ENCODE results near the gene MGMT.

MGMT gene

DNA sequence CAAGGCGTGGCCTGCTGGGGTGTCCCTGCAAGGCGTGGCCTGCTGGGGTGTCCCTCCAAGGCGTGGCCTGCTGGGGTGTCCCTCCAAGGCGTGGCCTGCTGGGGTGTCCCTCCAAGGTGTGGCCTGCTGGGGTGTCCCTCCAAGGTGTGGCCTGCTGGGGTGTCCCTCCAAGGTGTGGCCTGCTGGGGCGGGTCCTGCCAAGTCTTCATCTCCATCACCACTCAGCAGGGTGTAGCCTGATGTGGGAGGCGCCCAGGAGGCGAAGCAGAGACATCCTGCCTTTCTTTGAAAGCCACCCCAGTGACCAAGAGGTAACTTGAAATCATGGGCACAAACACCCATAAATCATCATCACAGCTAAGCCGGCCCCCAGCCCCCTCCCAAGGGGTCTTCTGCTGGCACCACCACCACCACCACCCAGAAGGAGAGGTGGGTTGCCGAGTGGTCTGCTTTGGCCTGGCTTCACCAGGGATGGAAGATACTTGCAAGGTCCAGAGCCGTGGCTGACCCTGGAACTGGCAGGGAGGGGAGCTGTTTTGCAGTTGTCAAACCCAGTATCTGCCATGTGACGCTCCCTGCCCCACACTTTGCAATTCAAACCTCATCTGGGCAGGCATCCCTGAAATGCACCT lies 306.4 kb downstream of the MGMT start:
- DNase-seq (ENCODE audit: low read depth in 3 of 3), result no peak

DNA sequence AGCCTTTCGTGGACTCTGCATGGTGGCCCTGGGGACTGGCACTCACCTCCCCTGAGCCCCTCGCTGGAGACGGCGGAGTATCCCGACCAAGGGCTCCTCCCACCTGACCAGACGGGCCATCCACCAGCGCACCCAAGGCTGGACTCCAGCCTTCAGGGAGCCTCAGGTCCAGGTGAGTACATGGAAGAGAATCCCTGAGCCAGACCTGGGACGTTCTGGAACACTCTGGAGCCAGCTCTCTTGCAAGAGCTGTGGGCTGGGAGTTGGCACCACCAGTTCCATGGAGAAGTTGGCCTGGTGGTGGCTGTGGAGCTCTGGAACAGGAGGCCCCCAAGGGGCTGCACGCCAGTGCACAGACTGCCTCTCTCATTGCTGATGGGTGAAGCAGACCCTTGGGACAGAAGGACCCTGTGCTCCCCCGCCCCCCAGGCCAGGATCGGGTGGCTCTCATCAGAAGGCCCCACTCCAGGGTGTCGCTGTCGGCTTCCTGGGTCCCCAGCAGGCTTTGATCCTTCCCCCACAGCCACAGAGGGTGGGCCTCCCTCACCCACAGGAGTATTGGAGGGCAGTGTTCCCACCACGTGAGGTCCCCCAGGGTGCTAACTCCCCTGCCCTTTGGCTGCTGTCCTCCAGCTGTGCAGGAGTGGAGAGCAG lies 307.2 kb downstream of the MGMT start:
- DNase-seq (ENCODE audit: low read depth in 3 of 3), result no peak

- no peak for DNase-seq (ENCODE audit: low read depth in 3 of 3)
These were observed 307.8 kb downstream of the MGMT start for GRCh38 chr10:129774736-129775401.

DNA sequence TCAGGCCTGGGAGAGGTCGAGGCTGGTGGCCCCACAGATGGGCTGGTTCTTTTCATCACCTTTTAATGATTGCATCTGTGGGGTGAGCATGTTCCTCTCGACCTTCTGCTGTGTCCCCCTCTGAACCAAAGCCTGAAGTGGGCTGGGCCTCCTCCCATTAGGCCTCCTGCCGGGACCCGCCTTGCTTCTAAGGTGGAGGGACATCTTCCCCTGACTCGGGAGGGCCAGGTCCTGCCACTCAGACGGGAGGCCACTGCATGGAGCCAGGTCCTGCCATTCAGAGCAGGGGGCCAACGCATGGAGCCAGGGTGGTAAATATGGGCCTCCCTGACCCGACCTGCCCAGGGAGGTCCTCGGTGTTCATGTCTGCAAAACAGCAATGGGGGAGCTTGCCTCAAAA lies 308.6 kb downstream of the MGMT start:
- no peak for DNase-seq (ENCODE audit: low read depth in 3 of 3)

- DNase-seq (ENCODE audit: low read depth in 3 of 3), result no peak
These were observed 310.6 kb downstream of the MGMT start for GRCh38 chr10:129777687-129778086.

DNA sequence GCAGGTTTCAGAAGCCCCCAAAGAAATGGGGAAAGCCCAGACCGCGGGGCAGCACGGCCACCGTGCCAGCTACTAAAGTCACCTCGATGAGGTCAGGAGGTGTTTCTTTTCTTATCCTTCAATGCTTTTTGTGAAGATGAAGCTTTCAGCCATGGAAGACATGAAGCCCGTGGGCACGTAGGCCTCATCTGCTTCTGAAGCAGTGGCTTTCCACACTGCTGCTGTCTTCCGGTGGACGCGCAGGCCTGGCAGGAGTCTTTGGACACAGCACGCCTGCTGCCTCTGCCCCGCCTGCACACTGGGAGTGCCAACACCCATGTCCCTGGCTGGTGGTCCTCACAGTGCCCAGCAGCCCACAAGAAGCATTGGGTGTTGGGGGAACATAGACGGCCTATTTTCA lies 311.5 kb downstream of the MGMT start:
- no peak for DNase-seq (ENCODE audit: low read depth in 3 of 3)

GRCh38 chr10:129779126-129780111 lies 312.4 kb downstream of the MGMT start:
- no peak for DNase-seq (ENCODE audit: low read depth in 3 of 3)

DNA sequence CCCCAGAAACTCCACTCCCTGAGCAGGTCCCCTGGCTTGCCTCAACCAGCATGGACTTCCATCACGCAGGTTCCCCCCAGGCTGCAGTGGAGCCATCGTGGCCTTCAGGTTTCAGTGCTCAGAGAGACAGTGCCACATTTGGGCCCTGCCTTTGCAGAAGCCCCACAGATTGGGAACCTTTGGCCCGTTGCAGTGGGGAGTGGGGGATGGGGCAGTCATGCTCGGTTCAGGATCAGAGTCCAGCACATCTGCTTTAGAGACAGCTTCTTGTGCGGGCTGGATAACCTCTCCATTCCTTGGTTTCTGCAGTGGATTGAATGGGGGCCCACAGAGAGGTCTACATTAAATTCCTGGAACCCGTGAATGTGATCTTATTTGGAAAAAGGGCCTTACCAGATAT lies 313.2 kb downstream of the MGMT start:
- no peak for DNase-seq (ENCODE audit: low read depth in 3 of 3)

DNA sequence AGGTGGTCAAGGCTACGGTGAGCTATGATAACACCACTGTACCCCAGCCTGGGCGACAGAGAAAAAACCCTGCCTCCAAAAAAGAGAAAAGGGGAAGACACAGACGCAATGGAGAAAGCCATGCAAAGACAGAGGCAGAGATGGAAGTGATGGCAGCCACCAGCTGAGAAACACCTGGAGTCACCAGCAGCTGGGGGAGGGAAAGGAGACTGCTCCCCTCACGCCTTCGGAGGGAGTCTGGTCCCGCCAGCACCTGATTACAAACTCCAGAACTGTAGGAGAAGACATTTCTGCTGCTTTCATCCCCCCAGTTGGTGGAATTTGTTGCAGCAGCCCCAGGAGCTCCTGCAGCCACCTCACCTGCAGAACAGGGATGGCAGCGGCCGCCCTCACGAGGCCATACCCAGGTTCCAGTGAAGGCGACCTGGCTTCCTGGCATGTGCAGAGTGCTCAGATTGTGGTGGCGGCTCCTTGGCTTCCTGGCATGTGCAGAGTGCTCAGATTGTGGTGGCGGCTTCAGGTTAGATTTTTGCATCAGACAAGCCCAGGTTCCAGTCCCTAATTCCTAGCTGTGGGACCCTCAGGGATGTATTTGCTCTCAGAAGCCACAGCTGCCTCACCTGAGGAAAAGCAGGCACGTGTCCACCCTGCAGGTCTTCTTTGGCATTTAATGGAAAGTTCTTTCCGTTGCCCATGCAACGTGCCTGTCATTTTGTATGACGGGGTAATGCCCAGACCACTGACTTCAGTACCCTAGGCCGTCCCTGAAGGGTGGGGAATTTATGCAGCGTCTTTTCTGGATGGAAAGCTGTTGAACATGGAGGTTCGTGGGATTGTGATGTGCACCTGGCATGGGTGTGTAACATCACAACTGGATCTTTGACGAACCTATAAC lies 314.1 kb downstream of the MGMT start:
- no peak for DNase-seq (ENCODE audit: low read depth in 3 of 3)

GRCh38 chr10:129784291-129784690 lies 317.2 kb downstream of the MGMT start:
- DNase-seq (ENCODE audit: low read depth in 3 of 3), result no peak

DNA sequence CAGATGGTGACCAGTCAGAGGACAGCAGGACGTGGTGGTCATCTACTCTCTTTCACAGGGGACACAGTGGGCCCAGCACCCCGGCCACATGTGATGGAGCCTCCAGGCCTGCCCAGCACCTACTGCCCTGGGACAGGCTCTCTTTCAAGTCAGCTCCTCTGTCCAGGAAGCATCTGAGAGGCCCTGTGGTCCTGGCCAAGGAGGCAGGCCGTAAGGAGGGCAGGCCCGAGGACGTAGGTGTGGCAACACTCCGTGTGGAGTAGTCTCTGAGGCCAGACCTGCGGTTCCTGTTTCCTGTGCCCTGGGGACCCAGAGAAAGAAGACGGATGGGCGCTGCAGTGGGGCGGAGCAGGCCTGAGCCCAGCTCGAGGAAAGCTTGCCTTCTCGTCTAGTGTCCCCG lies 317.9 kb downstream of the MGMT start:
- DNase-seq (ENCODE audit: low read depth in 3 of 3), result no peak

- no peak for DNase-seq (ENCODE audit: low read depth in 3 of 3)
These were observed 318.5 kb downstream of the MGMT start for GRCh38 chr10:129785536-129785981.

DNA sequence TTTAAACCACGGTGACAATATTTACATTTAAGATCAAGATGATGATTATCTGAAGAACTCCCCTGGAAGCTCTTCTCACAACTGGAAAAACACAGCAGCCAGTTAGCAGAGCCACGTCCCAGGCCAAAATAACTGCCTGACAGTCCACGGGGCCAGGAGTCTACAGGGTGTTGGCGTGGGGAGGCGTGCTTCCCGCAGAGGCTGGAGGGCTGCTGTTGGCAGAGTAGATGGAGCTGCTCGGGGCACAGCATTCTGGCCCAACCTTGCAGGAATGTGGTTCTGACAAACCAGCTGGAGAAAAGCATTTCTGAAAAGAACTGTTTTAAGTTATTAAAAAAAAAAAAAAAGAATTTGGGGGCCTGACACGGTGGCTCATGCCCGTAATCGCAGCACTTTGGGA lies 319.2 kb downstream of the MGMT start:
- DNase-seq (ENCODE audit: low read depth in 3 of 3), result no peak

GRCh38 chr10:129787557-129787956 lies 320.5 kb downstream of the MGMT start:
- no peak for DNase-seq (ENCODE audit: low read depth in 3 of 3)

GRCh38 chr10:129788215-129788614 lies 321.2 kb downstream of the MGMT start:
- DNase-seq (ENCODE audit: low read depth in 3 of 3), result no peak

DNA sequence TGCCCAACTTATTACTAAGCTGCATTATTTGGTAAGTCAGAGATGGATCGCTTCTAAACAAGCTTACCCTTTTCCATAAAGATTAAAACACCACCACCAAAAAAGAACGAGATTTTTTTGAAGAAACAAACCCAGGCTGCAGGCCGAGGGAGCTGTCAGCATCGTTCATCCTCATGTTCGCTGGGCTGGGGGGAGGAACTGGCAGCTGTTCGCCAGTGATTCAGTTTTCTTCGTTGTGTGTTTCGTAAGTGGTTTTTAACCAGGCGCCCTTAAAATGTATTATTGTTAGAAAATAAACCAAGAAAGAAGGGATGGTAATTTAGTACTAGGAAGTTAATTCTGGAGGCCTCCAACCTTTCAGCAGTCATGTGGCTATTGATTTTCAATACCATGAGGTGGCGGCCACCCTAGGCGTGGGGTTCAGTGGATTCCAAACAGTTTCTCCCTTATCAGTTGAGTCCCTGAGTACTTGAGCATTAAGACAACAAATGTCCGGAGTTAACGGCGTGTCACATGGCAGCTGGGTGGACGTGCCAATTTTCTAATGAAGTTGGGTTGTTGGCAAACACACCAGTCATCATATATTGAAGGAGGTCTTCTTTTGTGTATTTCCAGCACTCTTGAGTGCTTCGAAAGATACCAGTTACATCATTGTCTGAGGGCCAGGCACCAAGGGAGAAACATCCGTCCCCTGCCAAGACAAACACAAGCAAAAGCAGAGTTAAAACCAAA lies 323.8 kb downstream of the MGMT start:
- DNase-seq (ENCODE audit: low read depth in 3 of 3), result no peak

GRCh38 chr10:129792141-129792540 lies 325.1 kb downstream of the MGMT start:
- DNase-seq (ENCODE audit: low read depth in 3 of 3), result no peak

DNA sequence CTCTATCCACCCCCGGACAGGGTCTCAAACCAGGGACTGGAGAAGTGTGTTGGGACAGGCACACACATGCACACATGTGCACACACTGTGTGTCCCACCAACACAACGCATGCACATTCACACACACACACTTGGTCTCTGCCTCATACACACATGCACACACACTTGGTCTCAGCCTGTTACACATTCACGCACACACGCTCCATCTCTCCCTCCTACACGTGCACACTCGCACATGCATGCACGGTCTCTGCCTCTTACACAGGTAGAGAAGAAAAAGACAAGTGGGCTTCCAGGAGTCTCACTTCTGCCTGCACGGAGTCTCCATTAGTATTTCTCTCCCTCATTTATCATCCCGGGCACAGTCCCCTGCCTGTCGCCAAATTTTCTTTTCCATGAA lies 325.8 kb downstream of the MGMT start:
- DNase-seq (ENCODE audit: low read depth in 3 of 3), result no peak

DNA sequence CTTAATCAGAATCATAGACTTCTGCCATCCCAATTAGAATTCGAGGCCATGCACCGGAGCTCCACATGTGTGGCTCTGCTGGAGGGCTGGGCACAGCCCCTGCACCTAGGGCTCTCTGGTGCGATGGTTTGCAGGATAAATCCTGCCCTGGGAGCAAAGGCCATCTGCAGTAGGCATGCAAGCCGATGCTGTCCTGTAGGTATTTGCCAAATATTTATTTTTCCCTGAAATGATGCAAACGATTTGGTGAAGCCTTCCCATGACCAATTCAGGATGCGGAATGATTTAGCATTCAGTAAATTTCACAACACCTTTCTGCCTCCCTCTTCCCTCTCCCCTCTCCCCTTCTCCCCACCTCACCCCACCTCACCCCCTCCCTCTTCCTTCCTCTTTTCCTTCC lies 326.4 kb downstream of the MGMT start:
- DNase-seq (ENCODE audit: low read depth in 3 of 3), result no peak

- no peak for DNase-seq (ENCODE audit: low read depth in 3 of 3)
These were observed 327.0 kb downstream of the MGMT start for GRCh38 chr10:129793996-129794395.

Data from stimulated activated CD4-positive, alpha-beta T cell treated with anti-CD3 and anti-CD28 coated beads, TNF-alpha, amount 100 ng/mL, for 4 hours (primary cell).